ENCODE data around the gene PHAF1. TPM values are rescaled to one million over a fixed set of nuclear protein-coding genes. Genes with fewer than 3 reads are reported as not detected.

The PHAF1 gene
- total and polyA plus RNA-seq, 2 experiments from 2014 or later = 15.2 to 24.4 TPM

- Histone ChIP-seq H3K4me1 (ENCODE audit: insufficient read depth) (peaks cover 30% of the 10 kb centered on the region), H3K9me2 (ENCODE audit: insufficient read depth) (no peaks in the 10 kb centered on the region), H2AFZ (no peak overlapping the region), H3K27me3 (replicated peaks; ENCODE audit: insufficient read depth) (no peaks in the 10 kb centered on the region), H3K4me3 (no peak overlapping the region), H3F3A (ENCODE audit: insufficient read depth) (peaks cover 49% of the 10 kb centered on the region), H3K36me3 (ENCODE audit: low read depth) (peaks cover 16% of the 10 kb centered on the region), H3K79me2 (ENCODE audit: insufficient read depth) (peaks cover 33% of the 10 kb centered on the region), H3K27ac (no peak overlapping the region), H3K9ac (no peak overlapping the region), H3K4me2 (ENCODE audit: unreplicated experiment) (no peak overlapping the region), H4K20me1 (ENCODE audit: insufficient read depth) (peaks cover 5% of the 10 kb centered on the region; the same call in 1 of the 2 replicates), H3K9me3 (ENCODE audit: low read depth) (no peaks in the 10 kb centered on the region)
- DNase-seq = no peak
- TF ChIP-seq EZH2 (IDR thresholded peaks at IDR 0.05; ENCODE audit: insufficient read depth, poor library complexity, severe bottlenecking) (no peak), EZH2phosphoT487 (IDR thresholded peaks at IDR 0.05; ENCODE audit: insufficient read depth, low read depth) (no peak)
- in situ Hi-C loops (cut with MboI) = no loop called here
- WGBS, 2 experiments (ENCODE audit: low coverage in 1 of 2, low lambda C conversion rate in 2 of 2, missing lambda C conversion rate in 2 of 2) = 81 to 86% methylated on average over 2 of the region's 2 CpGs
These were observed 11.1 kb upstream of the PHAF1 start for GRCh38 chr16:67098599-67098998.

GRCh38 chr16:67100569-67101310 lies 9.0 kb upstream of the PHAF1 start:
- in situ Hi-C loops (cut with MboI) = no loop called here
- peak; percentile 55 for DNase-seq
- H3K27me3 ChIP-seq (replicated peaks; ENCODE audit: insufficient read depth) = no peaks in the 10 kb centered on the region
- peak overlapping the region; percentile 69 for H3K27ac ChIP-seq
- H4K20me1 ChIP-seq (ENCODE audit: insufficient read depth) = peaks cover 5% of the 10 kb centered on the region; the same call in 1 of the 2 replicates
- H3K4me3 ChIP-seq = peak overlapping the region; percentile 16
- WGBS, 2 experiments (ENCODE audit: low coverage in 1 of 2, low lambda C conversion rate in 2 of 2, missing lambda C conversion rate in 2 of 2) = 92 to 100% methylated on average over 1 of the region's 1 CpG
- peaks cover 28% of the 10 kb centered on the region for H3K4me1 ChIP-seq (ENCODE audit: insufficient read depth)
- H3K4me2 ChIP-seq (ENCODE audit: unreplicated experiment) = peak overlapping the region; percentile 33
- peak overlapping the region; percentile 29 for H3K9ac ChIP-seq
- H2AFZ ChIP-seq = no peak overlapping the region
- no peaks in the 10 kb centered on the region for H3K9me2 ChIP-seq (ENCODE audit: insufficient read depth)
- TF ChIP-seq EZH2phosphoT487 (IDR thresholded peaks at IDR 0.05; ENCODE audit: insufficient read depth, low read depth) (no peak), EZH2 (IDR thresholded peaks at IDR 0.05; ENCODE audit: insufficient read depth, poor library complexity, severe bottlenecking) (no peak)
- peaks cover 61% of the 10 kb centered on the region for H3F3A ChIP-seq (ENCODE audit: insufficient read depth)
- no peaks in the 10 kb centered on the region for H3K9me3 ChIP-seq (ENCODE audit: low read depth)
- peaks cover 14% of the 10 kb centered on the region for H3K79me2 ChIP-seq (ENCODE audit: insufficient read depth)
- peaks cover 14% of the 10 kb centered on the region for H3K36me3 ChIP-seq (ENCODE audit: low read depth)

GRCh38 chr16:67101311-67102082 lies 8.2 kb upstream of the PHAF1 start:
- H3K27me3 ChIP-seq (replicated peaks; ENCODE audit: insufficient read depth) = no peaks in the 10 kb centered on the region
- H3K4me1 ChIP-seq (ENCODE audit: insufficient read depth) = peaks cover 28% of the 10 kb centered on the region
- H2AFZ ChIP-seq = no peak overlapping the region
- in situ Hi-C loops (cut with MboI) = no loop called here
- H3K4me3 ChIP-seq = peak overlapping the region; percentile 16
- no peaks in the 10 kb centered on the region for H3K9me3 ChIP-seq (ENCODE audit: low read depth)
- peak overlapping the region; percentile 29 for H3K9ac ChIP-seq
- H3F3A ChIP-seq (ENCODE audit: insufficient read depth) = peaks cover 69% of the 10 kb centered on the region
- peak; percentile 91 for DNase-seq
- peak overlapping the region; percentile 33 for H3K4me2 ChIP-seq (ENCODE audit: unreplicated experiment)
- H4K20me1 ChIP-seq (ENCODE audit: insufficient read depth) = peaks cover 5% of the 10 kb centered on the region; the same call in 1 of the 2 replicates
- TF ChIP-seq EZH2phosphoT487 (IDR thresholded peaks at IDR 0.05; ENCODE audit: insufficient read depth, low read depth) (peak; percentile 80; the same call in 1 of the 2 replicates), EZH2 (IDR thresholded peaks at IDR 0.05; ENCODE audit: insufficient read depth, poor library complexity, severe bottlenecking) (no peak)
- WGBS, 2 experiments (ENCODE audit: low coverage in 1 of 2, low lambda C conversion rate in 2 of 2, missing lambda C conversion rate in 2 of 2) = 7 to 10% methylated on average over 4 of the region's 4 CpGs
- H3K27ac ChIP-seq = peak overlapping the region; percentile 69
- H3K79me2 ChIP-seq (ENCODE audit: insufficient read depth) = peaks cover 11% of the 10 kb centered on the region
- no peaks in the 10 kb centered on the region for H3K9me2 ChIP-seq (ENCODE audit: insufficient read depth)
- H3K36me3 ChIP-seq (ENCODE audit: low read depth) = peaks cover 14% of the 10 kb centered on the region

GRCh38 chr16:67104061-67104460 lies 5.7 kb upstream of the PHAF1 start:
- Histone ChIP-seq H3F3A (ENCODE audit: insufficient read depth) (peaks cover 61% of the 10 kb centered on the region), H2AFZ (no peak overlapping the region), H3K9me2 (ENCODE audit: insufficient read depth) (no peaks in the 10 kb centered on the region), H3K79me2 (ENCODE audit: insufficient read depth) (no peaks in the 10 kb centered on the region), H3K4me2 (ENCODE audit: unreplicated experiment) (no peak overlapping the region), H3K4me1 (ENCODE audit: insufficient read depth) (peaks cover 29% of the 10 kb centered on the region), H3K36me3 (ENCODE audit: low read depth) (peaks cover 8% of the 10 kb centered on the region; the same call in 1 of the 2 replicates), H3K4me3 (no peak overlapping the region), H3K27ac (no peak overlapping the region), H3K9me3 (ENCODE audit: low read depth) (no peaks in the 10 kb centered on the region), H3K27me3 (replicated peaks; ENCODE audit: insufficient read depth) (no peaks in the 10 kb centered on the region), H4K20me1 (ENCODE audit: insufficient read depth) (peaks cover 5% of the 10 kb centered on the region; the same call in 1 of the 2 replicates), H3K9ac (no peak overlapping the region)
- in situ Hi-C loops (cut with MboI) = no loop called here
- DNase-seq = peak; percentile 59
- WGBS, 2 experiments (ENCODE audit: low coverage in 1 of 2, low lambda C conversion rate in 2 of 2, missing lambda C conversion rate in 2 of 2) = 71 to 78% methylated on average over 4 of the region's 4 CpGs
- TF ChIP-seq EZH2phosphoT487 (IDR thresholded peaks at IDR 0.05; ENCODE audit: insufficient read depth, low read depth) (no peak), EZH2 (IDR thresholded peaks at IDR 0.05; ENCODE audit: insufficient read depth, poor library complexity, severe bottlenecking) (no peak)

Measured in GM23248 (cell line).